Raji (cell line): ENCODE results near the gene EPAS1.

Source experiments
- POLR2A ChIP-seq: IDR thresholded peaks from 2 replicates; pipeline ENCODE4 v1.6.1; 2011; ENCODE audit warnings: low read depth, low read length, control low read depth; ENCODE audit not compliant: insufficient read depth

Gene EPAS1

GRCh38 chr2:46394649-46395510 is 97.7 kb downstream of the EPAS1 start:
- no peak for TF ChIP-seq POLR2A

DNA sequence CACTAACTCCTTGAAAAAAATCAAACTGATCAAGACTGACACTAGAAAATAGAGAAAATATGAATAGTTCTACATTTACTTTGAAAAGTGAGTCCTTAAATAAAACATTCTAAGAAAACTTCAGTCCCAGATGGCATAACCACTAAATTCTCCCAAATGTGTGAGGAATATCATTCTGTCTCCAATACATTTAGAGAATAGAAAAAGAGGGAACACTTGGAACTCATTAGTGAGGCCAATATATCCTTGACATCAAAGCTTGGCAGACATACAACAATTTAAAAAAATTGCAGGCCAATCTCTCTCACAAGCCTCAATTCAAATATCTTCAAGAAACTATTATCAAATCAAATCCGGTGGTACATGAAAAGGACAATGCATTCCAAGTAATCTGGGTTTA is 102.8 kb downstream of the EPAS1 start:
- no peak for TF ChIP-seq POLR2A

DNA sequence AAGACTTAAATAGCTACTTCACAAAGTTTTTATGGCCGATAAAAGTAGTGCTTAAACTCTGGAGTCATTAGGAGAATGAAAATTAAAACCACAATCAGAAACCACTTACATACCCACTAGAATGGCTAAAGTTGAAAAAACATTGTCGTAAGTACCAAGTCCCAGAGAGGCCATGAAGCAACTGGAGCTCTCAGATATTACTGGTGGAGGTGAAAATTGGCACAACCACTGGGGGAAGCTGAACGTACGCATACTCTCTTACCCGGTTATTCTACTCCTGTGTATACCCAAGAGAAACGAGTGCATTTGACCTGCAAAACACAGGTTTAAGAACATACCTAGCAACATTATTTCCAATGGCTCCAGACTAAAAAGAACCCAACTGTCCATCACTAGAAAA is 105.7 kb downstream of the EPAS1 start:
- TF ChIP-seq POLR2A = no peak

DNA sequence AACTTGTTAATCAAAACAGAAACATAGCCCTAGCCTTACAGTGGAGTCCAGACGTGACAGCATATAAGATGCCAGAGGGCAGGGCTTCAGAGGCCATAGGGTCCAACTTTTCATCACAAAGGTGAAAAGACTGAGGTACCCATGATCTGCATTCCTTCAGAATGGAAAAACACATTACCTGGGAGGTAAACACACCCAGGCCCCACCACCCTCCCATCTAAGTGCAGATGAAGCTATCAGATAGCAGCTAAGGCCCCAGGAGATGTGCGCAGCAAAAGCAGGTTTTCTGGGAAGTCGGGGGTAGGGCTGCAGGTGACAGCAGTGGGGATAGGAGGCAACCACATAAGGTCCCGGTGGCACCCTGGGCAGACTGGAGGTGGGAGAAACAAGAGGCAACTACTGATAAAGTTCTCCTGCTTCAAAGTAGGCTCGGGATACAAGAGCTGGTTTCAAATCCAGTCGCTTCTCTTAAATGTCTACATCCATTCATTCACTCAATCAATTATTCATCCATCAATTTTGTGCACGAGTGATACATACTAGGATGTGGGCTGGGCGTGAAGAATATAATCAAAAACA is 107.1 kb downstream of the EPAS1 start:
- no peak for TF ChIP-seq POLR2A

DNA sequence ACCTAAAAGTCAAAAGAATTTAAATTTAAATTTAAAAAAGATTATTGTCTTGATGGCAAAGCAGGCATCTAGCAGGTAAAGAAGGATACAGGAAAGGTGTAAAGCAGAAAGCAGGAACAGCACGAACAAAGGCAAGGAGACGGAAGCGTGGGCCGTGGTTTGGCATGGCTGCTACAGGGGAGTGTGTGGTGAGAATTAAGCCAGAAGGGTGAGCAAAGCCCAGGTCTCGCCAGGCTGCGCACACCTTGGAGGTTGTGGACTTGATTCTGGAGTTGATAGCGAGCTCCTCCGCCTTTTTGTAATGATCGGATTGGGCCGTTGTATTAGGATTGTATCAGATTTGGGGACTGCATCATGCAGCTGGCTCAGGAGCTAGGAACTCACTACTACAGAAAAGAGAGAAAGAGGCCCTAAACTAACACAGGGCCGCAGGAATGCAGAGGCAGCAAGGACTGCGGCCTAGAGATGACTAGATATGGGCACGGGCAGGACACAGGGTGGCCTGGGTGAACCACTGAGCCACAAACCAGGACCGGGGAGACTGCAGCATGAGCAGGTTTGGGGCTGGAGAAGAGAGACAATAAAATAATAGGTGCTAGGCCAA is 110.7 kb downstream of the EPAS1 start:
- TF ChIP-seq POLR2A = no peak

DNA sequence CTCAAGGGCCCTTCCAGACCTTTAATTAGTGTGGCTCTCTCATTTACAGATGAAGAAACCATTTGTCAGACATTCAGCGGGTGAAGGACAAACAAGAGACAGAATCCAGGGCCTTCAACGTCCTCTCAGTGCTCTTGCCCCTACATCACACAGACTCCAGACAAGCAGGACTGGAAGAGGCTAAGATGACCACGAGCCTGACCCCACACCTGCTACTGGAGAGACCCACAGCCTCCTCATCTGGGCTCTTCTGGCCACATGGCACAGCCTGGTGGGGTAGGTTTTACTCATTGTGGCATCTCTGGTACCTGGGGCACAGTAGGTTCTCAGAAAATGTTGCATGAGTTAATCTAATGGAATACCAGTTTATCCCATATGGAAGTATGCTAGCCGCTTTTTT is 112.5 kb downstream of the EPAS1 start:
- TF ChIP-seq POLR2A = no peak

DNA sequence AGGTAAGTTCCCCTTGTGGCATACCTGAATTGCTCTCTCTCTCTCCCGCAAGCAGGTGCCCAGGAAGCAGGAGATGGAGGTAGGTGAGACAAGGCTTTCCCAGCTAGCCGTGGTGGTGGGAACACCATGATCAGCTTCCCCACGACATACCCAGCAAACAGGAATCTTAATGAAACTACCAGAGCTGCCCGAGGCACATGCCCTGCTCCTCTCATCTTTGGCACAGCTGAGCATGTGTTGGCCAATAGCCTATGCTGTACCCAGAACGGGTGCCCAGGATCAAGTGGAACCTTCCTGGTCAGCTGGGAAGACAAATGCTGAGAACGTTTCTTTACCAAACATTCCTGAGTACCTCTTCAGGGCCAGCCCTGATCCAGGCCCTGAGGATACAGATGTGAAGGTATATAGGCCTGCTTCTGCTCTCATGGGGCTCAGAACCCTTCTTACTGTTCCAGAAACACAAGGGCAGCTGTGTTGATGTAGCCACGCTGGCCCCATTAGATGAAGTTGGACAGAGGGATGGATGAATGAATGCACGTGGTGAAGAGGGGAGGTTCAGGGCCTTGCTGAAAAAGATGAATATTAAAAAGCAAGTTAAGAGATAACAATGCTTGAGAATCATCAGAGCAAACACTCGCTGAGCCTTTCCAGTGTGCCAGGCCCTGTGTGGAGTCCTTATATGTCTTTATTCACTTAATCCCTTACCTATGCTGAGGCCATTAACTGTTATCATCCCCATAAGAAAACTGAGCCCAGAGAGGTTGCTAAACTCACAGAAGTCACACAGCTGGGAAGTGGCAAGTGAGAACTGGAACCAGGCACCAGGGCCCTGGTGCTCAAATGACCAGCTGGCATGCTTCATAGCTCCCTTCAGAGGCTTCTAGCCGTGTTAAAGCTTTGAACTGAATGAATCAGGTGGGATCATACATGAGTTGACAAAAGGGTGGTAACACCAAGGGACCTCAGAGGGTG is 113.4 kb downstream of the EPAS1 start:
- no peak for TF ChIP-seq POLR2A

- no peak for TF ChIP-seq POLR2A
Observed at GRCh38 chr2:46411245-46411641, 114.0 kb downstream of the EPAS1 start.

- TF ChIP-seq POLR2A = no peak
Observed at GRCh38 chr2:46411985-46412384, 114.8 kb downstream of the EPAS1 start.

DNA sequence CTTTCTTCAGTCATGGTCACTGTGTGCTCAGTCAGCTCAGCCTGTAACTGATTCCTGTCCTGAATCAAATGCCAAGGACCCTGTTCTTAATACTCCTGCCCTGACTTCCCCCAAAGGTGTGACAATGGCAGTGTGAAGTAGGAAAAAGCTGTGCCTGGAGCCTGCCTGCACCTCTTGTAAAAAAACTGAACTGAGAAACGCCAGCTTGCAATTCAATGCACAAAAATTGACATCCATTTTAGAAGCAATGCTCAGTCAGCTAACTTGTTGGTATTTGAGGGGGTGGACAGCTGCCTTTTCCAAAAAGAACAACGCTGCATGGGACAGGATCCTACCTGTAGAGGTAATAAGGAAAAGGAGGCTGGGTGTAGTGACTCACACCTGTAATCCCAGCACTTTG is 115.9 kb downstream of the EPAS1 start:
- TF ChIP-seq POLR2A = no peak

- no peak for TF ChIP-seq POLR2A
Observed at GRCh38 chr2:46413631-46414030, 116.4 kb downstream of the EPAS1 start.

DNA sequence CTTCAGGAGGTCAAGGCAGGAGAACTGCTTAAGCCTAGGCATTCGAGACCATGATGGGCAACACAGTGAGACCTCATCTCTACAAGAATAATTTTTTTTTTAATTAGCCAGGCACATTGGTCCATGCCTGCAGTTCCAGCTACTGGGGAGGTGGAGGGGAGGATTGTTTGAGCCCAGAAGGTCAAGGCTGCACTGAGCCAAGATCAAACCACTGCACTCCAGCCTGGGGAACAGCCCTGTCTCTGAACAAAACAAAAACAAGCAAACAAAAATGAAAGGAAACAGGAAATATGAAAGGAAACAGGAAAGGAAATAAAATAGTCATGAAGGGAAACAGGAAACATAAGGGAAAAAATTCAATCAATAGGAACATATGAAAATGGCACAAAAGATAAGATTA is 117.5 kb downstream of the EPAS1 start:
- no peak for TF ChIP-seq POLR2A

GRCh38 chr2:46416280-46416679 is 119.1 kb downstream of the EPAS1 start:
- TF ChIP-seq POLR2A = no peak

GRCh38 chr2:46416739-46417403 is 119.7 kb downstream of the EPAS1 start:
- no peak for TF ChIP-seq POLR2A

- no peak for TF ChIP-seq POLR2A
Observed at GRCh38 chr2:46420945-46421344, 123.7 kb downstream of the EPAS1 start.
